IMR-90 (cell line): ENCODE data around the gene CHD9. TPM values are rescaled to one million over a fixed set of nuclear protein-coding genes. Genes with fewer than 3 reads are reported as not detected.

ENCODE experiments used
- ATAC-seq: fragments of 200-7000 bp; cut with Tn5 transposase; 2 replicates; pipeline ENCODE4 v1.9.1; 2020; ENCODE audit warnings: low read depth, mild to moderate bottlenecking, moderate library complexity
- BruUV-seq: library from RNA; stranded (reverse); fragments of 400-500 nt; replicated peaks from 2 replicates; lab custom pipeline; 2021; lab: Mats Ljungman, UMichigan
- CTCF ChIA-PET: fragments of 300-600 bp; formaldehyde crosslinking; extraction: SDS; loops from one replicate; lab custom pipeline; 2021; ENCODE audit warnings: antibody characterized with exemption; lab: Yijun Ruan, JAX
- POLR2A ChIA-PET: fragments of 300-600 bp; sonication (Branson Sonifier 250); formaldehyde crosslinking; loops from one replicate; lab custom pipeline; 2022; ENCODE audit warnings: antibody characterized with exemption; ENCODE audit not compliant: unreplicated experiment; lab: Charles Lee
- DNase-seq: peaks from one replicate; pipeline ENCODE4 v3.0.0; 2013
- H2AFZ ChIP-seq: replicated peaks from 2 replicates; pipeline ENCODE3; 2013; ENCODE audit warnings: low read length, mild to moderate bottlenecking; ENCODE audit not compliant: poor library complexity
- H2AK5ac ChIP-seq: 2 replicates; pipeline ENCODE4 v1.6.1; 2013; ENCODE audit warnings: low read depth, low read length, inconsistent platforms
- H2AK9ac ChIP-seq: replicated peaks from 2 replicates; pipeline ENCODE3; 2013; ENCODE audit warnings: mild to moderate bottlenecking, low read depth, low read length, moderate library complexity; ENCODE audit not compliant: poor library complexity
- H2BK120ac ChIP-seq: 2 replicates; pipeline ENCODE4 v1.6.1; 2013; ENCODE audit warnings: low read depth, low read length, inconsistent platforms
- H2BK15ac ChIP-seq: 3 replicates; pipeline ENCODE4 v1.6.1; 2013; ENCODE audit warnings: low read depth, low read length, inconsistent platforms
- H2BK20ac ChIP-seq: 2 replicates; pipeline ENCODE4 v1.6.1; 2013; ENCODE audit warnings: low read depth, mild to moderate bottlenecking, inconsistent platforms, low read length, moderate library complexity
- H2BK5ac ChIP-seq: 2 replicates; pipeline ENCODE4 v1.6.1; 2013; ENCODE audit warnings: mild to moderate bottlenecking, low read depth, low read length, inconsistent platforms; ENCODE audit not compliant: poor library complexity, severe bottlenecking
- H3K14ac ChIP-seq: replicated peaks from 2 replicates; pipeline ENCODE4 v1.6.1; 2013; ENCODE audit warnings: low read depth, low read length, inconsistent platforms
- H3K18ac ChIP-seq: 2 replicates; pipeline ENCODE4 v1.6.1; 2013; ENCODE audit warnings: low read depth, low read length, control low read depth
- H3K23ac ChIP-seq: 2 replicates; pipeline ENCODE4 v1.6.1; 2013; ENCODE audit warnings: low read depth, low read length, inconsistent platforms
- H3K27ac ChIP-seq: 2 replicates; pipeline ENCODE4 v1.5.1; 2013; ENCODE audit warnings: mild to moderate bottlenecking, control low read depth, low read length; ENCODE audit not compliant: insufficient read depth
- H3K27me3 ChIP-seq: 2 replicates; pipeline ENCODE4 v1.6.1; 2013; ENCODE audit warnings: low read length; ENCODE audit not compliant: control insufficient read depth, insufficient read depth
- H3K36me3 ChIP-seq: 2 replicates; pipeline ENCODE4 v1.6.1; 2013; ENCODE audit warnings: low read length, mixed read lengths; ENCODE audit not compliant: control insufficient read depth, insufficient read depth
- H3K4ac ChIP-seq: 2 replicates; pipeline ENCODE4 v1.6.1; 2013; ENCODE audit warnings: low read depth, low read length, inconsistent platforms
- H3K4me1 ChIP-seq: 2 replicates; pipeline ENCODE4 v1.6.1; 2013; ENCODE audit warnings: low read length, mixed read lengths; ENCODE audit not compliant: control insufficient read depth, insufficient read depth
- H3K4me2 ChIP-seq: 2 replicates; pipeline ENCODE4 v1.6.1; 2013; ENCODE audit warnings: low read depth, mild to moderate bottlenecking, control low read depth, low read length, moderate library complexity
- H3K4me3 ChIP-seq: 2 replicates; pipeline ENCODE4 v1.5.1; 2013; ENCODE audit warnings: low read depth, mild to moderate bottlenecking, control low read depth, low read length, moderate library complexity; ENCODE audit not compliant: insufficient read depth
- H3K56ac ChIP-seq: 2 replicates; pipeline ENCODE4 v1.6.1; 2013; ENCODE audit warnings: low read length, inconsistent platforms; ENCODE audit not compliant: insufficient read depth; ENCODE audit errors: extremely low read depth
- H3K79me1 ChIP-seq, 2 experiments: 2 replicates each; pipeline ENCODE4 v1.6.1; 2013; ENCODE audit warnings: low read length in 2 of 2, inconsistent platforms in 1 of 2, low read depth in 1 of 2
- H3K9ac ChIP-seq: 2 replicates; pipeline ENCODE4 v1.6.1; 2013; ENCODE audit warnings: low read depth, low read length, control low read depth
- H3K9me1 ChIP-seq: 2 replicates; pipeline ENCODE4 v1.6.1; 2013; ENCODE audit warnings: low read length, inconsistent platforms; ENCODE audit not compliant: insufficient read depth
- H3K9me3 ChIP-seq: 2 replicates; pipeline ENCODE4 v1.6.1; 2013; ENCODE audit warnings: low read length; ENCODE audit not compliant: control insufficient read depth, insufficient read depth
- H4K20me1 ChIP-seq: 2 replicates; pipeline ENCODE4 v1.6.1; 2013; ENCODE audit warnings: low read length, inconsistent platforms; ENCODE audit not compliant: insufficient read depth
- H4K5ac ChIP-seq: 2 replicates; pipeline ENCODE4 v1.6.1; 2013; ENCODE audit warnings: mild to moderate bottlenecking, low read depth, low read length, control low read depth
- H4K8ac ChIP-seq, 2 experiments: 2 replicates each; pipeline ENCODE4 v1.6.1; 2013; ENCODE audit warnings: low read depth in 2 of 2, low read length in 2 of 2, control low read depth in 1 of 2, inconsistent platforms in 1 of 2
- H4K91ac ChIP-seq: 2 replicates; pipeline ENCODE4 v1.6.1; 2013; ENCODE audit warnings: low read depth, low read length, inconsistent platforms; ENCODE audit not compliant: insufficient read depth
- BHLHE40 ChIP-seq: fragments of 150-350 bp; IDR thresholded peaks from 2 replicates; pipeline ENCODE4 v1.6.1; 2016; ENCODE audit warnings: mild to moderate bottlenecking, low read depth, low read length
- CEBPB ChIP-seq: IDR thresholded peaks from 2 replicates; pipeline ENCODE4 v1.6.1; 2012; ENCODE audit warnings: low read depth, low read length, improper control_type of control experiment
- CHD1 ChIP-seq: IDR thresholded peaks from 2 replicates; pipeline ENCODE4 v1.6.1; 2012; ENCODE audit warnings: low read depth, low read length, improper control_type of control experiment
- CTCF ChIP-seq: conservative IDR thresholded peaks from 2 replicates; pipeline ENCODE4 v1.5.1; 2012; ENCODE audit warnings: mild to moderate bottlenecking, low read depth, low read length, improper control_type of control experiment
- FOS ChIP-seq: fragments of 150-350 bp; IDR thresholded peaks from 2 replicates; pipeline ENCODE4 v1.6.1; 2016; ENCODE audit warnings: low read depth, low read length
- MAFK ChIP-seq: IDR thresholded peaks from 2 replicates; pipeline ENCODE4 v1.6.1; 2012; ENCODE audit warnings: low read depth, low read length, improper control_type of control experiment
- MAZ ChIP-seq: IDR thresholded peaks from 2 replicates; pipeline ENCODE4 v1.6.1; 2012; ENCODE audit warnings: low read depth, mild to moderate bottlenecking, low read length, improper control_type of control experiment, moderate library complexity, borderline replicate concordance
- MXI1 ChIP-seq: IDR thresholded peaks from 2 replicates; pipeline ENCODE4 v1.6.1; 2012; ENCODE audit warnings: low read depth, mild to moderate bottlenecking, low read length, moderate library complexity, borderline replicate concordance
- NFE2L2 ChIP-seq: fragments of 150-350 bp; IDR thresholded peaks from 2 replicates; pipeline ENCODE4 v1.6.1; 2016; ENCODE audit warnings: low read depth, mild to moderate bottlenecking, low read length
- POLR2A ChIP-seq: IDR thresholded peaks from 2 replicates; pipeline ENCODE4 v1.6.1; 2012; ENCODE audit warnings: mild to moderate bottlenecking, low read depth, low read length
- RAD21 ChIP-seq: IDR thresholded peaks from 2 replicates; pipeline ENCODE4 v1.6.1; 2012; ENCODE audit warnings: low read length, improper control_type of control experiment
- RCOR1 ChIP-seq: IDR thresholded peaks from 2 replicates; pipeline ENCODE4 v1.6.1; 2012; ENCODE audit warnings: mild to moderate bottlenecking, low read length, improper control_type of control experiment; ENCODE audit not compliant: insufficient replicate concordance
- RFX5 ChIP-seq: IDR thresholded peaks from 2 replicates; pipeline ENCODE4 v1.8.0; 2012; ENCODE audit warnings: low read depth, mild to moderate bottlenecking, low read length, moderate library complexity
- SMC3 ChIP-seq: fragments of 150-350 bp; IDR thresholded peaks from 2 replicates; pipeline ENCODE4 v1.6.1; 2016; ENCODE audit warnings: low read depth, mild to moderate bottlenecking, antibody characterized with exemption, low read length, moderate library complexity
- WGBS, 2 experiments: methylation state at CpG; one replicate each; pipeline versions ENCODE4 v1.1.5 to v1.1.7; 2013; ENCODE audit warnings: missing lambda C conversion rate in 2 of 2; ENCODE audit not compliant: insufficient read length in 1 of 2; ENCODE audit errors: extremely low coverage in 2 of 2; 5-methylcytosine and 5-hydroxymethylcytosine counted together
- dilution Hi-C: fragments of 300-500 bp; cut with HindIII; formaldehyde crosslinking; loops from one replicate; pipeline ENCODE4 v1.14.3; 2018; ENCODE audit warnings: low sequenced_read_pairs; ENCODE audit not compliant: unreplicated experiment
- in situ Hi-C: fragments of 300-500 bp; cut with MboI; formaldehyde crosslinking; loops from 3 replicates; pipeline ENCODE4 v1.14.3; 2019; ENCODE audit warnings: low sequenced_read_pairs, inconsistent platforms, mixed read lengths
- intact Hi-C: fragments of 100-400 bp; cut with micrococcal nuclease; formaldehyde crosslinking; loops from 2 replicates; pipeline ENCODE4 v1.10.0; 2022
- polyA plus RNA-seq, 3 experiments: library from polyadenylated mRNA; depleted of rRNA; stranded (reverse); fragments of >200 nt; gene quantifications; 2 replicates each; pipeline ENCODE4 v1.2.3, GENCODE V29; 2012; ENCODE audit warnings: low replicate concordance in 1 of 3
- total RNA-seq: library from RNA; depleted of rRNA; stranded (reverse); fragments of >200 nt; gene quantifications from 2 replicates; pipeline ENCODE4 v1.2.3, GENCODE V29; 2012
- TF ChIP-seq, protein P1 (sequence below): fragments of 150-350 bp; IDR thresholded peaks from 2 replicates; pipeline ENCODE4 v1.6.1; 2017; ENCODE audit warnings: mild to moderate bottlenecking, antibody characterized with exemption, low read length, low read depth
- TF ChIP-seq, protein P2 (sequence below): fragments of 150-350 bp; IDR thresholded peaks from 2 replicates; pipeline ENCODE4 v1.6.1; 2016; ENCODE audit warnings: low read depth, mild to moderate bottlenecking, low read length, moderate library complexity, borderline replicate concordance

The CHD9 gene
- total and polyA plus RNA-seq, 2 of the 4 experiments (the other 2 are of a cell fraction): 9.1 to 48.8 TPM

DNA sequence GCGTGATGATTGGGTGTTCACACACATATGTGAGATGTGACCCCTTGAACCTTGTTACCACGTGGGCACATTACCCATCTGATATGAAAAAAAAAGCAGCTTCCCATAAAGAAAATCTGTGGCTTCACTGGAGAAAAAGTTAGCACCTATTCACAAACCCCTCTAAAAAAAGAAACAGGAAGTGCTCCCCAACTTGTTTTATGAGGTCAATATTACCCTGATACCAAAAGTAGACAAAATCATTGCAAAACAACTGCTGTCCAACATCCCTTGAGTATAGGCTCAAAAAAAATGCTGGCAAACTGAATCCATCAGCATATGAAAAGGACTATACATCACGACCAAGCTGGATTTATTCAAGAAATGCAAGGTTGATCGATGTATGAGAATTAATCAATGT, 279.8 kb downstream of the CHD9 start:
- no peak overlapping the region for H2AK5ac ChIP-seq
- H3K9ac ChIP-seq: no peak overlapping the region
- no peaks in the 10 kb centered on the region for H3K36me3 ChIP-seq
- H2BK20ac ChIP-seq: no peak overlapping the region
- intact Hi-C loops: no loop called here
- H3K79me1 ChIP-seq: no peaks in the 10 kb centered on the region
- no peak overlapping the region for H4K8ac ChIP-seq
- ChIA-PET POLR2A (no interaction called here), CTCF (interaction anchor here (1.0 kb wide), 1 partner anchor 19 kb away, joined by 3 read pairs; no protein-coding TSS in a partner anchor)
- H3K9me1 ChIP-seq: no peaks in the 10 kb centered on the region
- dilution Hi-C loops: no loop called here
- WGBS, 2 experiments: no CpG with 5 or more reads among the region's 4 CpGs
- H2AFZ ChIP-seq: no peak overlapping the region
- no TSS peak for BruUV-seq
- H3K23ac ChIP-seq: no peak overlapping the region
- H3K14ac ChIP-seq: no peak overlapping the region
- H3K9me3 ChIP-seq: no peaks in the 10 kb centered on the region
- no peak overlapping the region for H3K4ac ChIP-seq
- H4K5ac ChIP-seq: no peak overlapping the region
- TF ChIP-seq MAFK (no peak), MAZ (no peak), CHD1 (no peak), RCOR1 (no peak), POLR2A (no peak), RAD21 (no peak), BHLHE40 (no peak), FOS (no peak), RFX5 (no peak), CEBPB (no peak), CTCF (no peak), MXI1 (no peak), SMC3 (no peak), NFE2L2 (no peak)
- TF ChIP-seq, protein P1, sequence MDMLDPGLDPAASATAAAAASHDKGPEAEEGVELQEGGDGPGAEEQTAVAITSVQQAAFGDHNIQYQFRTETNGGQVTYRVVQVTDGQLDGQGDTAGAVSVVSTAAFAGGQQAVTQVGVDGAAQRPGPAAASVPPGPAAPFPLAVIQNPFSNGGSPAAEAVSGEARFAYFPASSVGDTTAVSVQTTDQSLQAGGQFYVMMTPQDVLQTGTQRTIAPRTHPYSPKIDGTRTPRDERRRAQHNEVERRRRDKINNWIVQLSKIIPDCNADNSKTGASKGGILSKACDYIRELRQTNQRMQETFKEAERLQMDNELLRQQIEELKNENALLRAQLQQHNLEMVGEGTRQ: no peak
- TF ChIP-seq, protein P2, sequence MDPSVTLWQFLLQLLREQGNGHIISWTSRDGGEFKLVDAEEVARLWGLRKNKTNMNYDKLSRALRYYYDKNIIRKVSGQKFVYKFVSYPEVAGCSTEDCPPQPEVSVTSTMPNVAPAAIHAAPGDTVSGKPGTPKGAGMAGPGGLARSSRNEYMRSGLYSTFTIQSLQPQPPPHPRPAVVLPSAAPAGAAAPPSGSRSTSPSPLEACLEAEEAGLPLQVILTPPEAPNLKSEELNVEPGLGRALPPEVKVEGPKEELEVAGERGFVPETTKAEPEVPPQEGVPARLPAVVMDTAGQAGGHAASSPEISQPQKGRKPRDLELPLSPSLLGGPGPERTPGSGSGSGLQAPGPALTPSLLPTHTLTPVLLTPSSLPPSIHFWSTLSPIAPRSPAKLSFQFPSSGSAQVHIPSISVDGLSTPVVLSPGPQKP: no peak
- in situ Hi-C loops: no loop called here
- H2BK15ac ChIP-seq: no peak overlapping the region
- no peak overlapping the region for H3K56ac ChIP-seq
- DNase-seq (no peak), ATAC-seq (no peak)
- no peak overlapping the region for H3K4me2 ChIP-seq
- H2AK9ac ChIP-seq: no peak overlapping the region
- H3K4me1 ChIP-seq: no peaks in the 10 kb centered on the region
- H3K27ac ChIP-seq: no peak overlapping the region
- no peaks in the 10 kb centered on the region for H4K20me1 ChIP-seq
- H3K27me3 ChIP-seq: no peaks in the 10 kb centered on the region
- H2BK5ac ChIP-seq: no peak overlapping the region
- no peak overlapping the region for H4K91ac ChIP-seq
- no peak overlapping the region for H3K18ac ChIP-seq
- no peak overlapping the region for H2BK120ac ChIP-seq
- no peak overlapping the region for H3K4me3 ChIP-seq
